HG03060 (cell line): ENCODE results near the gene MISP.
"Not testable (repeated sequence)": the region's sequence is repeated elsewhere in the genome, so short reads cannot be mapped to it uniquely, and the experiment has no call there.

Source experiments
- ATAC-seq: cut with Tn5 transposase; IDR thresholded peaks from one replicate; pipeline ENCODE4 v1.9.1; 2021; ENCODE audit warnings: low read depth, moderate number of reproducible peaks; ENCODE audit not compliant: unreplicated experiment

MISP gene, protein sequence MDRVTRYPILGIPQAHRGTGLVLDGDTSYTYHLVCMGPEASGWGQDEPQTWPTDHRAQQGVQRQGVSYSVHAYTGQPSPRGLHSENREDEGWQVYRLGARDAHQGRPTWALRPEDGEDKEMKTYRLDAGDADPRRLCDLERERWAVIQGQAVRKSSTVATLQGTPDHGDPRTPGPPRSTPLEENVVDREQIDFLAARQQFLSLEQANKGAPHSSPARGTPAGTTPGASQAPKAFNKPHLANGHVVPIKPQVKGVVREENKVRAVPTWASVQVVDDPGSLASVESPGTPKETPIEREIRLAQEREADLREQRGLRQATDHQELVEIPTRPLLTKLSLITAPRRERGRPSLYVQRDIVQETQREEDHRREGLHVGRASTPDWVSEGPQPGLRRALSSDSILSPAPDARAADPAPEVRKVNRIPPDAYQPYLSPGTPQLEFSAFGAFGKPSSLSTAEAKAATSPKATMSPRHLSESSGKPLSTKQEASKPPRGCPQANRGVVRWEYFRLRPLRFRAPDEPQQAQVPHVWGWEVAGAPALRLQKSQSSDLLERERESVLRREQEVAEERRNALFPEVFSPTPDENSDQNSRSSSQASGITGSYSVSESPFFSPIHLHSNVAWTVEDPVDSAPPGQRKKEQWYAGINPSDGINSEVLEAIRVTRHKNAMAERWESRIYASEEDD

DNA sequence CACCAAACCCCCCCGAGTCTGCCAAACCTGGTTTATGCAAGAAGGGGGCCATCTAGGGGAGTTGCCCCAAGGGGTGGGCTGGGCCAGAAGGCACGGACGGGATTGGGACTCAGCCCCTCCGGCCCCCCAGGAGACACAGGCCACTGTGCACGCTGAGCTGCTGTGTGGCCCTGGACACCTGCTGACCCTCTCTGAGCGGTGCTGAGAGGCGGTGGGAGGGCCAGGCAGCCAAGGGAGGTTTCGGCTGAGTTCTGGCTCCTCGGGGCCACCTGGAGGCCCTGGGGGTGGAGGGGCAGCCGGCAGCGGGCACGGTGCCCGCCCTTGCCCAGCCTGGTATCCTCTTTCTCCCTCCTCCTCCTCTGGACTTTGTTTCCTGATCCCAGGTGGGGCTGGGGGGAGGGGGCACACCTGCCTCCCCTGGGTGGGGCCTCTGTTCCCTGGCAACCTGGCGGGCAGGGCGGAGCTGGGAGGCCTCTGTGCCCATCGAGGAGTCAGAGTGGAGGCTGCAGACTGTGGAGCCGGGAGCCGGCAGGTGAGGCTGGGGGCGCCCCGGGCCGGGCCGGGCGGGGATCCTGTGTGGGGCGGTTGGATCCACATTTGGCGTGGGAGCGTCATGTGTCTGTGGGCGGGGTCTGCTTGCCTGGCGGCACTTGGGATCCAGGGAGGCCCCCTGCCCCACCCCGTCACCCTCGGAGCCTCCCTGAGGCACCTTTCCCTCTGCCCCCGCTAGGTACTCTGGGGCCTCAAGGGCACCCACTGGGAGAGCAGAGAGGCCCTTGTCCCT is at the start of gene MISP:
Gene MISP (plus strand): TSS at position 473 of the 784 bp plus-strand sequence. CDS start 5,835 bp downstream, outside the sequence.
- no peak for ATAC-seq

DNA sequence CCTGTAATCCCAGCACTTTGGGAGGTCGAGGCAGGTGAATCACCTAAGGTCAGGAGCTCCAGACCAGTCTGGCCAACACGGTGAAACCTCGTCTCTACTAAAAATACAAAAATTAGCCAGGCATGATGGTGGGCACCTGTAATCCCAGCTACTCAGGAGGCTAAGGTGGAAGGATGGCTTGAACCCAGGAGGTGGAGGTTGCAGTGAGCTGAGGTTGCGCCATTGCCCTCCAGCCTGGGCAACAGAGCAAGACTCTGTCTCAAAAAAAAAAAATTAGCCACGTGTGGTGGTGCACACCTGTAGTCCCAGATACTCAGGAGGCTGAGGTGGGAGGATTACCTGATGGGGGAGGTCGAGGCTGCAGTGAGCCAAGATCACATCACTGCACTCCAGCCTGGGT is 48.1 kb upstream of the MISP start:
- not testable (repeated sequence) for ATAC-seq

DNA sequence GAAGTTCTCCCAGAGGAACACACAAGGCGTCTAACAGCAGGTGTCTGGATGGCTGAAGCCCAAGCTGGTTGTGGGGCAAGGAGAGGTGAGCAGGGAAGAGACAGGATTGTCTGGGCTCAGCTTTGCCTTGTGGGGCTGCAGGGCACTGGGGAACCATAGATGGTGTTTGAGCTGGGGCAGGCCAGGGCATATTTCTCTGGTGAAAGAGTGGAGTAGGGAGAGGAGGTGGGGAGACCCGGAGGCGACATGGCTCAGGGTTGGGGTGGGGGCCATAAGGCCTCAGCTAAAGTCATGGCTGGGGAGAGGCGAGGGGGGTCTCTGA is 47.6 kb upstream of the MISP start:
- no peak for ATAC-seq

DNA sequence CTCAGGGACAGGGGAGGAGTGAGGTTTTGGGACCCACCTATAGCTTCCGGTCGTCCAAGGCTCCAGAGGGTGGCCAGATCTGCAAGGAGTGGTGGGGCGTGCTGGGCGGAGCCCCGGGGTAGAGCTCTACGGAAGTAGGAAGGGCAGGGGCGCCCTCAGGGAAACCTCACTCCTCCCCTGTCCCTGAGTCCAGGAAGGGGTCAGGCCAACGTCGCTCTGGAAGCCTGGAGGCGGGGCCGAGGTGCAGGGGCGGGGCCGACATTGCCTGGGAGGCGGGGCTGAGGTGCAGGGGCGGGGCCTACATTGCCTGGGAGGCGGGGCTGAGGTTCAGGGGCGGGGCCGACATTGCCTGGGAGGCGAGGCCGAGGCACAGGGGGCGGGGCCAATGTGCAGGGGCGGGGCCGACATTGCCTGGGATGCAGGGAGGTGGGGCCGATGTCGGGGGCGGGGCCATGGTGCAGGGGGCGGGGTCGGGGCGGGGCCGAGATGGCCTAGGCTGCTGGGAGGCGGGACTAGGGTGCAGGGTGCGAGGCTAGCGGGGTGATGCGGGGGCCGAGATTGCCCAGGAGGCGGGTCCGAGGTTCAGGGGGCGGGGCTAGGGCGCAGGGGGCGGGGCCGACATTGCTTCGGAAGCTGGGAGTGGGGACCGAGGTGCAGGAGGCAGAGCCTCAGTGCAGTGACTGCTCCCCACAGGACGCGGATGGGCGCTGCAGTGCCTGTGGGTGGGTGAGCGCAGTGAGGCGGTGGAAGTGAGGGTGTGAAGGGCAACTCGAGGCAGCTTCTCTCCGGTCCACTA is 47.1 kb upstream of the MISP start:
- no peak for ATAC-seq

DNA sequence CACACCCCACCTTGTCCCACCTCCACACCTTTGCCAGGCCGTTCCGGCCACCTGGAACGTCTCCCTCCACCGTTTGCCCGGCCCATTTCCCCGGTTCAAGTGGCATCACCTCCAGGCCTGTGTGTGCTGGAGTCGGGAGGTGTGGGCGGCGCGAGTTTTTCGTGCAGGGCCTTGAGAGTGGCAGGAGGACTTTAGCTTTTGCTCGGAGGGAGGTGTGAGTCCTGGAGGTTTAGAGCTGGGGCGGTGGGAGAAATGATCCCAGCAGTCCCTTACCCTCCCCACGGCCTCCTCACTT is 46.5 kb upstream of the MISP start:
- no peak for ATAC-seq

DNA sequence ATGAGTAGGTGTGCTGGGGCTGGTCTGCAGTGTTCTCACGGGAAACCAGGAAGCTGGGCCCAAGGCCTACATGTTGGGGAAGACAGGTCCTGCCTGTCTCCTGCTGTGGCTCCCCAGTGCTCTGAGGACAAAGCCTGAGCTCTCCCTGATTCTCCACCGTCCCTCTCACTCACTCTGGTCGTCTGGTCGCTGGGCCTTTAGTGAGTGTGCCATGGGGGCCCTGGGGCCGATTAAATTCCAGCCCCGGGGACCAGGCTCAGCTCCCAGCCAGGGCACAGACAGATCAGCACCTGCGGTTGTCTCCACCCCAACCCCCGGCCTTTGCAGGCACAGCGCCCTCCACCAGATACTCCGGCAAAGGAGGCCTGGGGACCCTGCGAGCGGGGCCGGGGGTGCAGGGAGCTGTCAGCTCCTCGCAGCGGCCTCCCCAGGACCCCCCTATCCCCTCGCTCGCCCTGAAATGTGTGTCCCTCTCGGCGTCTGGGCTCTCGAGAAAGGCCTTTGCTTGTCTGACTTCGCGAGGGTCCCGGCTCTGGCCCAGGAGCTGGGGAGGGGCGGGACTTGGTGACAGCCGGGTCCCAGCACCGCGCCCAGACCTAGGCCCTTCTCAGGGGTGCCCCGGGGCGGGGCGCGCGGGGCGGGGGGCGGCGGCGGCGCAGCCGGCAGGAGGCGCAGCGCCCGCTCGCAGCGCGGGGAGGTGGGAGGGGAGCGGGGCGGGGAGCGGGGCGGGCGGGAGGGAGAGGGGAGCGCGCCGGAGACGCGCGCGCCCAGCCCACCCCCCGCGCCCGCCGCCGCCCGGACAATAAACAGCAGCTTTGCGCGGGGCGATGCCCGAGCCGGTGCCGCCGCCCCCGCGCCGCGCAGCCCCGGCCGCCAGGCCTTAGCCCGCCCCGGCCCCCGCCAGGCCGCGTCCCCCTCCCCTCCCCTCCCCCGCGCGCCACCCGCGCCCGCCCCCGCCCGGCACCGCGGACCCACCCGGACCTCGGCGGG is 42.5 kb upstream of the MISP start, which contains the start of gene PALM:
Gene PALM (plus strand): TSS at position 782 of the 990 bp plus-strand sequence. CDS start 212 bp downstream, outside the sequence.
- no peak for ATAC-seq

DNA sequence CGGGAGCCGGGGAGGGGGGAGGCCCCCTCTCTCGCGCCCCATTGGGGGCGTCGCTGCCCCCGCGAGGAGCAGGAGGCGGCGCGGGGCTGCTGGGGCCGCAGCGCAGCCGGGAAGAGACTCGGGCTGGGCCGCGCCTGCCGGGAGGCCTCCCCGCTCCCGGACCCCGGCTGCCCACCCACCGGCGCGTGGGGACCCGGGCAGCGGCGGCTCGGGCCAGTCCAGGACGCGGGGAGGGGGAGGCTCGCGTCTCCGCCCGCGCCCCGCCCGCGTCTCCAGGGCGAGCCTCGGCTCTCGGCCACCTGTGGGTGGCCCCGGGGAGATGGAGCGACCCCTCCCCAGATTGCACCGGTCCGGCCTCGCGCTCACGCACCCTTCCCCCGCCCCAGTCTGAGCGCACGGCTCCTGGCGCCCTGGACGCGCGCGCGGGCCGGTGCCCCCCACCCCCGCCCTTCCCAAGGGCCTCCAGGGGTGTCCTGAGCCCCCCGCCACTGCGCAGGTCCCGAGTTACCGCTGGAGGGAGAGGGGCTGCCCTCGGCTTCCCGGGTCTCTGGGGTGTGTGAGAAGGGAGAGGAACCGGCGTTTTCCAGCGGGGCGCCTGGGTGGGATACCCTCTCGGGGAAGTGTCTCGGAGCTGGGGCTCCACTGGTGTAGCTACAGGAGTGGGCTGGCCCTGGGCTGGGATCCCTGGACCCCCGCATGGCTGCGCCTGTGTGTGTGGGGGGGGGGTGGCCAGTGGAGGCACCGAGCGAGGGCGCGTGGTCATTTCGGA is 41.5 kb upstream of the MISP start:
- ATAC-seq, result no peak

DNA sequence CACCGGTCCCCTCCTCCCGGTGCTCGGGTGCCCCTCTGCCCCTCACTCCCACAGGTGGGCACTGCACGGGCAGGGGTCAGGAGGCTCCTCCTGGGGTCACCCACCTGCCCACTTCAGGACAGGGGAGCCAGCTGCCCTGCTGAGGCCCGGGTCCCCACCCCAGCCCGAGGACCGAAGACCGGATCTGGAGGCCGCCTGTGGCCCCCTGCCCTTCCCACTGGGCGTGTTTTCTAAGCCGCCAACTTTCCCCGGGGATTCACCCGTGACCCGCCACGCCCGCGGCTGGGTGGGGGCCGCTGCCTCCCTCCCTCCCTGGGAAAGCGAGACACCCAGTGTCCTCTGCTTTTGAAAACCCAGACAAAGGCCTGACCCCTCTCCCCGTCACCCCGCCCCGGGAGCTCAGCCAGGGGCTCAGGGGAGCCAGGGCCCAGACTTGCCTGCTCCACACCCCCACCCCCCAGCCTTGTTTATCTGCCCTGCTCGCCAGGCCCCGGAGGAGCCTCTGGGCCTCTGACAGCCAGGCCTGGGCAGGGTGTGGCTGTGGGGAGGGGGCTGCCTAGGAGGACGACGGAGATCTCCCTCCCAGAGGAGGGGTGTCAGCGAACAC is 40.8 kb upstream of the MISP start:
- no peak for ATAC-seq

DNA sequence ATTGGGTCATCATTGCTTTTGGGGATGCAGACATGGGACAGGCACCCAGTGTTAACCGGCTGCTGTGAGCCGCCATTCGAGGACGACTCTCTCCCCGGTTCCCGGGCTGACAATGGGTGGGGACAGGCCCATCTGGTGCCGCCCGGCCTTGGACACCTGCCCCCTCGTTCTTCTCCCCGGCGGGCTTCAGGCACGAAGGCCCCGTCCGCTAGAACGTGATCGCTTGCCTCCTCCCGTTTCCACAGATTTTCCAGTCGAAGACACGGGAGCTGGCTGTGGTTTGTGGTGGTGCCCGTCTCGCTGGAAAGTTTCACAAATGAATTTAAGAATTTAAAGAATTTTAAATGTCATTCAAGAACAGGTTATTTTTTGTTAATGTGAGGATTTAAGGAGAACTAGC is 40.1 kb upstream of the MISP start:
- no peak for ATAC-seq

DNA sequence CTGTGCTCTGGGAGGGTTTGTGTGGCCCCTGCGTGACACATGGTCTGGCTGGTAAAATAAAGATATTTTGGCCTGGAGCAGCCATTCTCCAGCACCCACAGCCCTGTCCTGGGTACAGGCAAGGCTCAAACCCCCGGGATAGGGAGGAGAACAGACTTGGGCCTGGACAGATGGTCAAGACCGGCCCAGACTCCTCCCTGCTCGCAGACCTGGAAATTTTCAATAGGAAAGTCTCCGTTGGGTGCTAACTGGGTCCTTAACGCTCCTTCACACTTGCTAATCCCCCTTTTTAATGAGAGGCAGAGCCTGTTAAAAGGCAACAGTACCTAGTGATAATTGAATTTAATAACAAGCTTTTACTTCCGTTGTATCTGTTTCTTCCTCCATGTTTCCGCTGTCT is 39.7 kb upstream of the MISP start:
- ATAC-seq, result no peak

DNA sequence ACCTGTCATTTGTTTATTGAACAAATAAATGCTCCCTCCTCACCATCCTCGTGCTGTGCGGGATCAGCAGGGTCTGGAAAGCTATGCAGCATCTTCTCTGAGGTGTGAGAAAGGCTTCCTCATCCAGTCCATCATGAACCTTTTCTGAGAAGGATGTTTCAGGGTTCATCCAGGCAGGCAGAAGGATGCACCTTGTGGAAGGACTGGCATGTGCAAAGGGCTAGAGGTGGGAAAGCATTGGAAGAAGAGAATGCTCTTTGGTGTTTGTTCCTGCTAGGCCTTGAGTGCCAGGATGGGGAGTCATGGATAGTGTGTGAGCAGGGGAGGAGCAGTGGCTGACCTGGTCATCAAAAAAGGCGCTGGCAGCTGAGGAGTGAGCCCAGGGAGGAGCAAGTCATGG is 35.6 kb upstream of the MISP start:
- ATAC-seq, result no peak

DNA sequence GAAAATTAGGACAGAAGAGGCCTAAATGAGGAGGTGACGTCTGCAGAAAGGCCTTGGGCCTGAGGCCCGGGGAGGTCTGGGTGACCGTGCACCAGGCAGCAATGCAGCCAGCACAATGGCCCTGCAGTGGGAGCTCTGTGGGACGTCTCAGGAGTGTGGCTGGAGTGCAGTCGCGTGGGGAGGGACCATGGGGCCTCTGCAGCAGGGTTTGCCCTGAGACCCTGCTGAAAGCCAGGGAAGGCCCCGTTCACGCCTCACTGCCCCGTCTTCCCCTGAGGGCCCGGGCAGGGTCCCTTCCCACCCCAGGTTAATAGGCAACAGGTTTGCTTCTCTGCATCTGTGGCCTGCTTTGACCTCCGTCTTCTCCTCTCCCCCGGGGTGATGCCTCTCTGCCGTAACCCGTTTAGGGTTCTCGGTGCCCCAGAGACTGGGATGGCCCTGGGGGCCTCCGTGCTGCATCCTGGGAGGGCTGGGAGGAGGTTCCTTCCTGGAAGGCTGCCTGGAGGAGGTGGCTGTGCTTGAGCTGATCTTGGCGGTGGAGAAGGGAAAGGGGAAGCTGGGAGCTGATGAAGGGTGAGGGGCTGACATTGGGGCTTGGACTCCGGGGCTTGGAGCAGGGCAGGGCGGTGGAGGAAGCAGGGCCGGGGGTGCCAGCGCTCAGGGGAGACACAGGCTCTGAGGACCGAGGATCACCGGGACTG is 32.5 kb upstream of the MISP start:
- no peak for ATAC-seq

DNA sequence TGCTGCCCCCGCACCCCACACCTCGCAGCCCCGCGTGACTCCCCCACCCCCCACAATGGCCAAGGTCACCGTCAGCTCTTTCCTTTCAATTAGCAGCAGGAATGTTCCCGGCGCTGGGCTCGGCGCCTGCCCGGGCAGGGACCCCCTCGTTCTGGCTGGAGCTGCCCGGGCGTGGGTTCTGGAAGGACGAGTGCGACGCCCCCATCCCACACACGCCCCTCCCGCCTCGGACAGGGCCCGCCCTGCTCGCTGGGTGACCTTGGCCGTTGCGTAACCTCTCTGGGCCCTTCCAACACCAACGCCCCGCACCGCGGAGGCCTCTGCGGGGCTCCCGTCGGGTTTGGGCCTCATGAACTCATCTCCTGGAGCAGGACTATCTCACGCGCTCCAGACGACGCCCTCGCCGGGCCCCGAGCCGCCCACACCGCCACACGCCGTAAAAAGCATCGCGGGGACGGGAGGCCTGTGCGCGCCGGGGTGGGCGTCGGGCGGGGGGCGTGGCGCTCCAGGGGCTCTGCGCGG is 31.9 kb upstream of the MISP start:
- no peak for ATAC-seq

DNA sequence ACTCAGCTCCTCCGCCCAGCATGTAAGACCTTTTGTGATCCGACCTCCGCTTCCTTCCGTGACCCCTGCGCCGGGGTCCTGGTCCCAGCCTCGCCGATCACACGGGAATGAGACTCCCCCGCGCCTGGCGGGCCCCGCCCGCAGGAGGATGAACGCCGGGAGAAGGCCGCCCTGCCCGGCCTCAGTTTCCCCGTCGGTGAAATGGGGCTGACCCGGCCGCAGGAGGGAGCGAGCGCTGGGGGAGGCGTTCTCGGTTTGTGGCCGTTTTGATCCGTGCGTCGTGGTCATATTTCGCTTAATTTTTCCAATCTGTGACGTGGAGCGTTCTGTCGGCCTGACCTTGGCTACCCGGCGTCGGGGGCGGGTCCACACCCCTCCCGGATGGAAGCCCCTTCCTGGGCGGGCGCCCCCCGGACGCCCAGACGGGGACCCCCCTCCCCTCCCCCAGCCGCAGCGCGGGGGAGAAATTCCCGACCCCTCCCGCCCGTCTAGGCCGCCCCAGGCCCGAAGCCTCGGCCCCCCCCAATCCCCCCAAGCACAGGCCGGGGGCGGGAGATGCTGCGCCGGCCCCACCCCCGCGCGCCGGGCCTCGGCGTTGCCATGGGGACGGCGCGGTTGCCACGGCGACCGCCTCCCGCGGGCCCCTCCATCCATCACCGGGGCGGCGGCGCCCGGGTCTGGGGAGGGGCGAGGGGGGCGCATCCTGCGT is 31.1 kb upstream of the MISP start:
- ATAC-seq, result no peak

DNA sequence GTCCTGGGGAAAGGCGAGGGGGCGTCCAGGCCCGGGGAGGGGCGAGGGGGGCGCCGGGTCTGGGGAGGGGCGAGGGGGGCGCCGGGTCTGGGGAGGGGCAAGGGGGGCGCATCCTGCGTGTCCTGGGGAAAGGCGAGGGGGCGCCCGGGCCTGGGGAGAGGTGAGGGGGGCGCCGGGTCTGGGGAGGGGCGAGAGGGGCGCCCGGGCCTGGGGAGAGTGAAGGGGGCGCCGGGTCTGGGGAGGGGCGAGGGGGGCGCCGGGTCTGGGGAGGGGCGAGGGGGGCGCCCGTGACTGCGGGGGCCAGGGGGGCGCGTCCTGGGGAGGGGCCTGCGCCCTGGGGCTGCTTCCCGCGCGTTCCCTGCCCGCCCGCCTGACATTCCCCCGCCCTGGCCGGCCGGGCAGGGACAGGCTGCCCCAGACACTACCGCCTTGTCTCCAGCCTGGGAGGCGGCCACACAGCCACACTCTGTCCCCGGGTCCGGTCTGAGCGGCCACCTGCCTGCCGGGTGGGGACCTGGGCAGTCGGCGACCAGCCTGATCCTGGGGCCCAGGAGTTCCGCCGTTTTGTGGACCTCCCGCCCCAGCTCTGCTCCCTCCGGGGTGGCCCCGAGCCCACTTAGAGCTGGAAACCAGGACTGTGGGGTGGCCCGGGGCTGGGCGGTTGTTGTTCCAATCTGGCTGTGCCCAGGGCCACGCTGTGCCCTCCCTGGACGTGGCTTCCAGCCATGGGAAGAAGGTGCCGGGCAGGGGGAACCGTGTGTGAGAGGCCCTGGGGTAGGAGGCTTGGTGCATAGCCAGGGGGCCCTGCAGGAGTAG is 30.4 kb upstream of the MISP start:
- ATAC-seq, result no peak

DNA sequence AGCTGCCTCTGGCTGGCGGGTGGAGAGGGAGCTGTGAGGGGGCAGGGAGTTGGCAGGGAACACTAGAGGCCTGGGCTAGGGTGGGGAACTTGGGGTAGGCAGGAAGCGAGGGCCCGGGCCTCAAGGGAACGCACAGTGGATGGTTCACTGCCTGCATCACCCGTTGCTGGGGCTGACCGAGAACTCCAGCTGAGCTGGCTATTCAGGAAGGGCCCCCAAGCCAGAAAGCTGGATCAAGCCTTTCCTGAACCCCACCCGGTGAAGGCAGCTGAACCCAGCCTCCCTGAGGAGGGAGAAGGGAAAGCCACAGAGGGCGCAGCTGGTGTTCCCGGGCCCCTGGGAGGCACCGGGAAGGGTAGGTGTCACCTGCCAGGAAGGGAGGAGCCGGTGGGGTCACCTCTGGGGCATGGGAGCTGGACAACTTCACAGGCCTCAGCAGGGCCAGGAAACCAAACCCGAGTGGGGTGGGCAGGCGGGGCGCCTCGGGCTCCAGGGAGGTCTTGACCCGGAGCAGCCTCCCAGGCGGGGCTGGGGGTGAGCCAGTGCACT is 28.3 kb upstream of the MISP start:
- no peak for ATAC-seq
